Pons (tissue), 1 donor: ENCODE measurements around the gene CNKSR3.

Source experiments
- DNase-seq: peaks from one replicate; pipeline ENCODE4 v3.0.0-alpha.2; 2016; ENCODE audit warnings: low spot score

CNKSR3 gene

DNA sequence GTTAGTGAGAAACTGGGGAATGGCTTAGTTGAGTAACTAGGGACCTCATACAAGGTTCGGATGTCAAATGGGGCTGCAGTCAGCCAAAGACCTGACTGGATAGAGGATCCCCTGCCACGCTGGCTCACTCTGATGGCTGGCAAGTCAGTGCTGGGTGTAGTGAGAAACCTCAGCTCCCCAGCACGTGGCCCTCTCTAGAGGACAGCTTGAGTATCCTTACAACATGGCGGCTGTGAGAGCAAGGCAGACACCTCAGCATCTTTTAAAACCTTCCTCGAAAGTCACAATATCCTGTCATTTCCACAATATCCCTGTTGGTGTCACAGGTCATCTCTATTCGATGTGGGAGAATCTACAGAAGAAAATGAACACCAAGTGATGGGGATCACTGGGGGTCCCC is 127.2 kb downstream of the CNKSR3 start:
- DNase-seq: no peak

DNA sequence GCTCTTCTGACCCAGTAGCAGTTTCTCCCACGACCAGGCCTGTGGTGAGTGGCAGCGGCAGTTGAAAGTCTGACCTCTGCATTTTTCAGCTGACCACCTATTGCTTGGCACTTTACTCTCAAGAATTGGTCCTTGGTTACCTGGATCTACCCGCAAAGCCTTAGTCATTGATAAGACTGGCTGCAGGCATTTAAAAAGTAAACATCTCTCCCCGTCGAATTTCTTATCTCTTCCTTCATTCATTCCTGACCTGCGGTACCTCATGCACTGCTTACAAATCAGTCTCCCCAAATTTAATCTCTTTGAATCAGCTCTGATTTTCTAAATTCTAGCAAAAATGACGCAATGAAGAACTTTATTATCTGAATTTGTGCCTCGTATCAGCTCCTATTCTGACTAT is 127.7 kb downstream of the CNKSR3 start:
- no peak for DNase-seq

DNA sequence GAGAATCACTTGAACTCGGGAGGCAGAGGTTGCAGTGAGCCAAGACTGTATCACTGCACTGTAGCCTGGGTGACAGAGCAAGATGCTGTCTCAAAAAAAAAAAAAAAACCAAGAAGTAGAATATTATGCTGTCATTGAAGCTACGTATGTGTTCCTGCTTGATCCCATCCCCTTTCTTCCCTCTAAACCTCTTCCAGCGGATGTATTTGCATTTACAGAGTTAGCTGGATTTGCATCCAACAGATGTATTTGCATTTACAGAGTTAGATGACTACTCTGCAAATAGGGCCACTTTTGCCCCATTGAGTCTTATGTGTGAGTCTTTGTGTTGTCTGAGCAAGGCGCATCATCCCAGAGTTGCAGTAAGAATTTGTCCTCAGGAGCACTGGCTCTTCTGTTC is 128.9 kb downstream of the CNKSR3 start:
- no peak for DNase-seq

DNA sequence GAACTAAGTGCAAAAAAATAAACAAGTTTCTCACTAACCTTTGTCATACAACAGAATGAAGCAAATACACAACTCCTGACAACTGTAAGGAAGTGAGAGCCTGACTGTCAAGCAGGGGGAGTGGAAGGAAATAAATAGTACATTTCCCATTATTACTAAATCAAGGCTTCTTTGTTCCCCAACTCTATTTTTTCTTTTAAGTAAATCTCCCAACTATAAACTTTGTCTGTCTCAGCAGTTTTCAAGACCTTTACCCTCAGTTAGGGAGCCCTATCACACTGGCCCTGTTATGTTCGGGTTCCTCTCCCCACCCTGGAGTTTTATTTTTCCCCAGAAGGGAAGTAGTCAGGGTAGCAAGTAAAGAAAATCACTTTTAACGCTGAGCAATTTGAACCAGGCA is 129.7 kb downstream of the CNKSR3 start:
- peak; percentile 79 for DNase-seq

DNA sequence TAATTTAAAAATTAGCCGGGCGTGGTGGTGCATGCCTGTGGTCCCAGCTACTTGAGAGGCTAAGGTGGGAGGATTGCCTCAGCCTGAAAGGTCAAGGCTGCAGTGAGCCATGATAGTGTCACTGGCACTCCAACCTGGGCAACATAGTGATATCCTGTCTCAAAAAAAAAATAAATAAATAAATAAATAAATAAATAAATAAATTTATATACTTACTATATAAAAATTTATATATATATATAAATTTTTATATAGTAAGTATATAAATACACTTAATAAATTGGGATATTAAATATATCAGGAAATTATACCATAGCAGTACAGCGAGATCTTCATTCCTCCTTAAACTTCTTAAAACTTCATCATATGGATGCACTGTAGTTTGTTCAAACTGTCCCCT is 130.9 kb downstream of the CNKSR3 start:
- DNase-seq: no peak

DNA sequence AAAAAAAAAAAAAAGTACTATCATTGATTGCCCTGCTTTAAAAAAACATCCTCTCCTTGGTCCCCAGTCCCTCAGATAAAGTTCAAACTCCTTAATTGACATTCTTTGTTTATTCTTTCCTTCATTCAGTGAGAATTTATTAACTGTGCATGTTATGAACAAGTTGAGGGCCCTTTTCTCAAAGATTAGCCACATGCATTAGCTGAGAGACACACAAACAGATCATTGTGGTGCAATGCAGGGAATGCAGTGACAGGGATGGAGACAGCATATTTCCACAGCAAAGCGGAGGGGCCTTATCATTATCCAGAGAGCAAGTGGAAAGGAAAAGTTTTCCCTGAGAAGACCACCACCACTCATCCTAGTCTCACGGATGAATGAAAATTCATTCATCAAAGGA is 132.0 kb downstream of the CNKSR3 start:
- no peak for DNase-seq

DNA sequence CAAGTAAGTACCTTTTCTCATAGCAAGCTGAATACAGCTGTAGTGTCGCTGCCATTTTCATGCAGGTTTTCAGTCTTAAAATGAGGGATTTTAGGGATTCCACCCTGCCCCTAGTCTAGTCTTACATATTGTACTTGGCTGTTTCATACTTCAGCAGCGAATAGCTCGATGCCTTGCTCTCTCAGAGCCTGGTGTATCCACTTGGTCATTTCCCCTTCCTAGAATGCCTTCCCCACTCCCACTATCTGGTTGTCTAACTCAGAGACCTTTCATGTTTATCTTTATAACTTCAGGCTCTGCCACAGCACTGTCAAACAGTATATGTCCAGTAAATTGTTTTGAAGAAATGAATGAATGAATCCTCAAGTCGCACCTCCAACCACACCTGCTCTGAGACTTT is 132.8 kb downstream of the CNKSR3 start:
- no peak for DNase-seq

DNA sequence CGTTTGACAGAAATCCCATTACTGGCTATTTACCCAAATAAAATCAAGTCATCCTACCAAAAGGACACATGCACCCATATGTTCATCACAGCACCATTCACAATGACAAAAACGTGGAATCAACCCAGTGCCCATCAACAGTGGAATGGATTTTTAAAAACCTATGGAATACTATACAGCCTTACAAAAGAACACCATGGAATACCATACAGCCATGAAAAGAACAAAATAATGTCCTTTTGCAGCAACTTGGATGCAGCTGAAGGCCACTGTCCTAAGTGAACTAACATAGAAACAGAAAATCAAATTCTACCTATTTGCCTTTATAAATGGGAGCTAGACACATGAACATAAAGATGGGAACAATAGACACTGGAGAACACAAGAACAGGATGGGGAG is 136.5 kb downstream of the CNKSR3 start:
- no peak for DNase-seq

DNA sequence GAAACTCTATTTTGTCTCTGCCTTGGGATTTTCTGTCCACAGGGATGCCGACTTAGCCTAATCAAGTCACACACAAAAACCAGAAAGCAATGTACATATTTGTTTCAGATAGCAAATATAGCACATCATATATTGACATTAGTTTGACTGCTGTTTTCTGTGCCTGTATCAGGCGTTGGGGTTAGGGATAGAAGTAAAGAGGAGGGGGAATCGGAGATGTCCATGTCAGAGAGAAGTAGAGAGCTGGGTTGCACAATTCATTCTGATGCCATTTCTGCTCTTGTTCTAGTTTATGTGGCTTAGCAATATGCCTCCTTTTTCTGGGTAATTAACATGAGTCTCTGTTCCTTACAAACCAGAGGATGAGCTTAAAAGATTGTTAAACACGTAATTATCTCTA is 139.2 kb downstream of the CNKSR3 start:
- no peak for DNase-seq

DNA sequence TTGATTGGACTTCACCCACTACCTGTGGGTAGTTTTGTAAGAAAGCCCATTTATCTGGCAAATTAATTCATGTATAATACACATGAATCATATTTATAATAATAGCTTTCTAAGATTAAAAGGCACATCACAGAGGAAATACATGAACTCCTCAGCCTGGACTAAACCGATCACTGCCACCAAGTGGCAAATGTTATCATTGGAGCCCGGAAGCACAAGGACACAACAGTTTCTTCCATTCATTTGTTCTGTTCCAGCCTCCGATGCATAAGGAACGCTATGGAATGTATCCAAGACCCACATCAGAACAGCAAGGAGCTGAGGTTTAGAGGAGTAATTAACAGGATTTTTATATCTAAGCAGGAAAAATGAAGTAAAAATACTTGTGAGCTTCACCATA is 139.9 kb downstream of the CNKSR3 start:
- peak; percentile 83 for DNase-seq

DNA sequence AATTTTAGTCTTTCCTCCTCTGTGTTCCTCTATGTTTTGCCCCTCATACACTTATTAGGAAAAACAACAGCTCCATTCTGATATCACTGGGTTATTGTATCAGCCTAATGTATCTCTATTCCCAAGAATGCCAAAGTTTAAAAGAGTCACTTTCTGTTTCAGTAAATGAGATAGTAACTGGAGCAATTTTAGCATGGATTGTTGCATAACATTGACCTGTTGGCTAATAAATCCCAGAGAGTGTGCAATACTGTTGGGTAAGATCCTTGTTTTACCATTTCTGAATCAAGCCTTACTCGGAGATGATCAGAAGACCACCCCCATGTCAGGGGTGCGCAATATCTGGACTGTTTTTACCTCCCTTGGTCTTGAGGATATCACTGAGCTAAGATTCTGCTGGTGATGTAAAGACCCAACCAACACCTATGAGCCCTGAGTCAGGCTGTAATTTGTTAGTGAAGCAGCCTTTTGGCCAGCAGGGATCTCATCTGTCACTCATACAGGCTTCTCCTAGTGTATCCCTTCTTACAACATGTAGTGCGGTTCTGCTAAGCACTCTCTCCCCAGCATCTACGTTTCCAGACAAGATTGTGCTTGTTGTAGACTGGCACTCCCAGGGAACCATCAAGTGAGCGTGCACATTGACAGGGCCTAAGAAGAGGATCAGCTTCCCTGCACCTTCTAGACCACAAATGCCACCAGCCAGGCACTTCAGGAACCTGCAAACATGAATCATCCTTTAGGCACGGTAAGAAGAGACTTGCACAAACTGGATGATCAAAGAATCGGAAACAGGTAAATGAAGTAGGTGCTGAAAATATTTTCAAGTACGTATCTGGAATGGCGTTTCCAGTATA is 142.4 kb downstream of the CNKSR3 start:
- no peak for DNase-seq

DNA sequence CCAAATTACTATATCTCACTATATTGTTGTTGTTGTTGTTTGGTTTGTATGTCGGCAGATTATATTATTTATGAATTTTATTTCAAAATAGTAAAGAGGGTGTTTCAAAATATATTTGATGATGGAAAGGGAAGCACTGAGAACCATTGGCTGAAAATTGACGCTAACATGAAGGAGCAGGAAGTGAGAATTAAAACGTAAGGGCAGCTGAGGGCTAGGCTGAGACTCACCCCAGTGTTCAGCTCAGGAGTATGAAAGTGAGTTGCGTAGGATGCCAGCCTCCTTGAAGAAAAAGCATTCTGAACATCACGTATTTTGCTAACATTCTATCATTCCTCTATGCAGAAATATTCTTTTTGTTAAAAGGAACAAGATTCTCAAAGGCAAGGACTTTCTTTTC is 143.1 kb downstream of the CNKSR3 start:
- DNase-seq: no peak

DNA sequence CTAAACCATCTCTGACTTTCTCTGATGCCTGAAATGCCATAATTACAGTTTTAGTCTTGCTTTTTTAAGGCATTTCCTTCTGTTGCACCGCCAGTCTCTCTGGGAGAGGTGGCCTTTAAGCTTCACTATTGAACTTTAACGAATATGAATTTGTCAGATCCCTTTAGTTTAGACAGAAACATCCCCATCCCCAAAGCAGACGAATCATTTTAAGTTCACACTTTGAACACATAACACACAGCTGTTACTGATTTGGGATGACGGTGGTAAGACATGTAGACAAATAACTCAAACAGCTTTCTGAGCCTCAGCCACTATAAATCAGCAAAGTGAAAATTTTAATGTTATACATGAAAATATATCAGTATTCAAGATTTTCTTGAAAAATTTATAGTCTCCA is 146.7 kb downstream of the CNKSR3 start:
- no peak for DNase-seq

DNA sequence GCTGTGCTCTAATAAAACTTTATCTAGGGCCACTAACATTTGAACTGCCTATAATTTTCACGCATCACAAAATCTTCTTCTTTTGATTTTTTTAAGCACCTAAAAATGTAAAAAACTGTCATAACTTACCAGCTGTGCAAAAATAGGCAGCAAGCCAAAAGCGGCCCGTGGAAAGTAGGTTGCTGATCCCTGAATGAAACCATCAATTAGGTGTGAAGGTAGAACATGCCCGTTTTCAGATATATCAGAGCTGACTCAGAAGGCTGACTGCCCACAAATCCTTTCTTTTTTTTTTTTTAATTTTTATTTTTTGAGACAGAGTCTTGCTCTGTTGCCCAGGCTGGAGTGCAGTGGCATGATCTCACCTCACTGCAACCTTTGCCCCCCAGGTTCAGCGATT is 149.0 kb downstream of the CNKSR3 start:
- DNase-seq: no peak

DNA sequence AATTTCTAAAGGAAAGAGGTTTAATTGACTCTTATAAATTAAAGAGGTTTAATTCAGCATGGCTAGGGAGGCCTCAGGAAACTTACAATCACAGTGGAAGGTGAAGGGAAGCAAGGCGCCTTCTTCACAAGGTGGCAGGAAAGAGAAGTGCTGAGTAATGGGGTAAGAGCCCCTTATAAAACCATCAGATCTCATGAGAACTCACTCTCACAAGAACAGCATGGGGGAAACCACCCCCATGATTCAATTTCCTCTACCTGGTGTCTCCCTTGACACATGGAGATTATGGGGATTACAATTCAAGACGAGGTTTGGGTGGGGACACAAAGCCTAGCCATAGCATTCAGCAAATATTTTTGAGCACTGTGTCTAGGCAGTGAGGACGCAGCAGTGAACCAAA is 150.0 kb downstream of the CNKSR3 start:
- DNase-seq: no peak

DNA sequence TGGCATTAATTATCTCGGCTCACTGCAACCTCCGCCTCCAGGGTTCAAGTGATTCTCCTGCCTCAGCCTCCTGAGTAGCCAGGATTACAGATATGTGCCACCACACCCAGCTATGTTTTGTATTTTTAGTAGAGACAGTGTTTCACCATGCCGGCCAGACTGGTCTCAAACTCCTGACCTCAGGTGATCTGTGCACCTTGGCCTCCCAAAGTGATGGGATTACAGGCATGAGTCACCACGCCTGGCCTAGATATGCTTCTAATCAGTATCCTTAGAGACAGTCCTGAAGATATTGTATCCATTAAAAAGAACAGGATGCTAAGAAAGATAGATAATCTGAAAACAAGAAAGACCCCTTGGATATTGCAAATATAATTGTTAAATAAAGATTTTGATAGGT is 150.8 kb downstream of the CNKSR3 start:
- DNase-seq: no peak

DNA sequence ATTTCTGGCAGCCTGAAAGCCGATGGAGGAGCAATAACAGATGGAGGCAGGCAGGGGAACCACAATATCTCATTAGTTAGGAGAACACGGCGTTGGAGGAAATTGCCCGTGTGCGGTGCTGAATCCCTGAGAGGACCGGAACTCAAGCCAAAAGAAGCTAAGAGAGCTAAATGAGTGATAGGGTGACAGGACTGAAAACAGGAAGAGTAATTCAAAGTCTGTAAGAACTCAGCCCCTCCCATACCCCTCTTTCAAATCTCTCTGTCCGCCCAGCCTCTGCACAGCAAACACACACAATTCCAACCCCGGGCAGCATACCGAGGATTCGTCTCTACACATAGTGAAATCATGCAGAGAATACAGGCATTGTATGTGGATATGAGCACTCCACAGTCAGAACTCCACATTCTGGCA is 151.3 kb downstream of the CNKSR3 start:
- DNase-seq: peak; percentile 57

DNA sequence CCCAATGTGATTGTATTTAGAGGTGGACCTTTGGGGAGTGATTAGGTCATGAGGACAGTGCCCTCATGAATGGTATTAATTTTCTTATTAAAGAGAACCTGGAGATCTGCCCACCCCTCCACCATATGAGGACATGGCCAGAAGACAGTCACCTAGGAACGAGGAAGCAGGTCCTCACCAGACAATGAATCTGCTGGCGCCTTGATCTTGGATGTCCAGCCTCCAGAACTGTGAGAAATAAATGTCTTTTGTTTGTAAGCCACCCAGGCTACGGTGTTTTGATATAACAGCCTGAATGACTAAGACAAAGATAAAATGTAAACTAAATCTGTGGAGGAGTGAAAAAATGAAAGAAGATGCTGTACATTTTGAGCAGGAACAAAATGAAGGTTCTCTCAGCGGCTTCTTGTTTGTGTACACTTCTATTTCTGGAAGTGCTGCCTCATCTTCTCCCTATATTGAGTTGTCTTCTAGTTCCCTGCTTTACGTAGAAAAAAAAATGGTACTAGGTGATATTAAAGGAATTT is 152.4 kb downstream of the CNKSR3 start:
- no peak for DNase-seq

DNA sequence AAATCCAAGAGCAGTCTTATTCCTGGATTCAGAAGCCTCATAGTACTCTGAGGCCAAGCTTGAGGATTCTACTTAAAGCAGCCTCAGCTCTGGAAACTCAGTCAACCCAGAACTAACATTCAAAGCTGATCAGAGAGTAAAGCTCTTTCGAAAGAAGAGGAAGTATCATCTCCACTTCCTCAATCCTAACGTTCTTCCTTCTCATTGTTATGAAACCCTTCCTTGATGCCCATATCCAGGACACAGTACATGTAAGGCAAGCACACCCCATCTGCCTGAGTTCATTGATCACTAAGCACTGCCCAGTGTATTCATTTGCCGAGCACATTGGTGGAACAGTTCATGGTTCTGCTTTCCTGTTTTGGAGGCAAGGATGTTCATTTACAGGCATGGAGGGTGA is 153.8 kb downstream of the CNKSR3 start, which contains the start of gene IPCEF1:
IPCEF1 (minus strand) TSS at position 114 of the 400 bp plus-strand sequence. CDS start 90,856 bp downstream, outside the sequence.
- DNase-seq: peak; percentile 79

DNA sequence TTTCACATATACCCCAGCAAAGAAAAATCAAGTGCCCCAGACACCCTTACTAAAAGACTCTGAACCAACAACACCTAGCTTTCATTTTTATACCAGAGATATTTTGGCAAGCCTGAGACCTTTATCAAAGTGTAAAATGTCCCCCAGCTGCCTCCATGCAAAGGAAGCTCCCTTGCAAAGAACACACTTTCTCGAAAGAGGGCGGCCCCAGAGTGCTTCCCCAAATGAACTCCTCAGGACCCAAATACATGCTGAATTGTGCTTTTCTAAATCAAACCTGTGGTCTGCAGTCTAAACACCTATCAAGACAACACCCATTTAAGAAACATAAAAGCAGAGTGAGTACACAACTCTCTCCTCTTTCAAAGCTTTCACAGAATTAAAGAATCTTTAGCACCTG is 154.4 kb downstream of the CNKSR3 start:
- DNase-seq: peak; percentile 48

DNA sequence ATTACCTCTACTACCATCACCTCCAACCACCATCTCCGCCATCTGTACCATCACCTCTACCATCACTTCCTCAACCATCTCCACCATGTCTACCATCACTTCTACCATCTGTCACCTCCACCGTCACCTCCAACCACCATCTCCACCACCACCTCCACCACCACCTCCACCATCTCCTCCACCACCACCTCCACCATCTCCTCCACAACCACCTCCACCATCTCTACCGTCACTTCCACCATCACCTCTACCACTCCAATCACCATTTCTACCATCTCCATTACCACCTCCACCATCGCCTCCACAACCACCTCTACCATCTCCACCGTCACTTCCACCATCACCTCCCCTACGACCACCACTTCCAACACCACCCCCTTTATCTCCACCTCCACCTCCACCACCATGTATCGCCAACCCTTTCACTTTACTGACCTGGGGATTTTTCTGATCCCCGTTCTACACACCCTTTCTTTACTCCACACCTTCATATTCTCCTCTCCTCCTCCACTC is 156.2 kb downstream of the CNKSR3 start:
- DNase-seq: no peak

DNA sequence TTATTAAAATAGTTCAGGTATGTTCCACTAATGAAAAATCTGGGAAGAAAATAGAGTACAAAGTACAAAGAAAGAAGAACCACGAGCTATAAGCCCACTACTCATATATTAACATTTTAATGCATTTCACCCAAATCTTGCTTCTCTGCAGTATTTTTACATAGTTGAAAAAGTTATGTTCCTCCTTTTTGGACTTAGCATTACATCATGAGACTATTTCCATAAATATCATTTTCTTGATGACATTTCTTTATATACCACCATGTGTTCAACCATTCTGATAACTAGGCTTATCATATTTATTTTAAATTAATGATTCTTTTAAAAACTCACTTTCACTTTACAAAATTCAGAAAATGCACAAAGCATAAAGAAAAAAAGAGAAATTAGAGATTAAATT is 156.9 kb downstream of the CNKSR3 start:
- DNase-seq: no peak

DNA sequence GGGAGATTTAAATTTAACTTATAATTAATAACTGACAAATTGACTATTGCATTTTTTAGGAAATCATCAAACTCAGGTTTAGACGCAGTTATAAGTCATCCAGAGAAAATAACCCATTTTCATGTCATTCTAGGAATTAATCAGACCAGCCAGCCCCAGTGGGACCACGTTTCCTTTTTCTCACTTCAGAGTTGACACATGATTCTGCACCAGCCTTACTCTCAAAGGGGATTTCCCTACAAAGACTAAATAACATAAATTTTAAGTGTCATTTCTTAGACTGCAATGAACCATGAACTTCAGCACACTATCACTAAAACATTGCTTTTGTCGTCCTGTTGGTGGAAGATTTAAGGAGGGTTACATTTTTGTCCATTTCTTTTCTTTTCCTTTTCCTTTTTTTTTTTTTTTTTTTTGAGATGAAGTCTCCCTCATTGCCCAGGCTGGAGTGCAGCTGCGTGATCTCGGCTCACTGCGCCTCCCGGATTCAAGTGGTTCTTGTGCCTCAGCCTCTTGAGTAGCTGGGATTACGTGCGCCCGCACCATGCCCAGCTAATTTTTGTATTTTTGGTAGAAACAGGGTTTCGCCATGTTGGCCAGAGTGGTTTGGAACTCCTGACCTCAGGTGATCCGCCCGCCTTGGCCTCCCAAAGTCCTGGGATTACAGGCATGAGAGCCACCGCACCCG is 157.4 kb downstream of the CNKSR3 start:
- DNase-seq: peak; percentile 37
